CD8-positive, alpha-beta memory T cell (primary cell): ENCODE data around the gene RRP1B. TPM values are rescaled to one million over a fixed set of nuclear protein-coding genes. Genes with fewer than 3 reads are reported as not detected.

Source experiments
- CTCF ChIA-PET: fragments of 350-600 bp; sonication (Branson Sonifier 250); formaldehyde crosslinking; loops from one replicate; lab custom pipeline; 2021; ENCODE audit warnings: antibody characterized with exemption; lab: Charles Lee
- POLR2A ChIA-PET: fragments of 350-600 bp; sonication (Branson Sonifier 250); formaldehyde crosslinking; loops from one replicate; lab custom pipeline; 2021; ENCODE audit warnings: antibody characterized with exemption; lab: Charles Lee
- DNase-seq, 5 donors: peaks; one replicate each; pipeline versions ENCODE4 v3.0.0 to v3.0.0-alpha.2; 2020 to 2022; ENCODE audit warnings: mixed read lengths in 1 of 5
- H3K27ac ChIP-seq: one replicate; pipeline ENCODE4 v1.7.0; 2013; ENCODE audit warnings: low read depth, mild to moderate bottlenecking, low read length, moderate library complexity
- H3K27me3 ChIP-seq: 2 replicates; pipeline ENCODE4 v1.7.0; 2013; ENCODE audit warnings: low read length, mild to moderate bottlenecking; ENCODE audit not compliant: insufficient read depth, poor library complexity, severe bottlenecking
- H3K36me3 ChIP-seq: 2 replicates; pipeline ENCODE4 v1.7.0; 2013; ENCODE audit warnings: mild to moderate bottlenecking, low read length, moderate library complexity; ENCODE audit not compliant: insufficient read depth
- H3K4me1 ChIP-seq: 2 replicates; pipeline ENCODE4 v1.7.0; 2013; ENCODE audit warnings: mild to moderate bottlenecking, low read length, moderate library complexity; ENCODE audit not compliant: insufficient read depth
- H3K4me3 ChIP-seq: 2 replicates; pipeline ENCODE4 v1.7.0; 2013; ENCODE audit warnings: mild to moderate bottlenecking, low read length
- H3K9me3 ChIP-seq: 2 replicates; pipeline ENCODE4 v1.7.0; 2013; ENCODE audit warnings: mild to moderate bottlenecking, low read length
- H3K27ac Mint-ChIP-seq, 8 donors: one replicate each; pipeline ENCODE4 v1.8.0; 2020 to 2021; ENCODE audit warnings: mixed read lengths in 8 of 8, mild to moderate bottlenecking in 6 of 8, inconsistent platforms in 3 of 8, moderate library complexity in 3 of 8
- H3K27me3 Mint-ChIP-seq, 2 donors: one replicate each; pipeline ENCODE4 v1.8.0; 2020 to 2021; ENCODE audit warnings: mixed read lengths in 2 of 2, mild to moderate bottlenecking in 1 of 2, moderate library complexity in 1 of 2
- H3K36me3 Mint-ChIP-seq, 3 donors: one replicate each; pipeline ENCODE4 v1.8.0; 2020 to 2021; ENCODE audit warnings: mixed read lengths in 3 of 3, inconsistent platforms in 1 of 3, mild to moderate bottlenecking in 1 of 3
- H3K4me1 Mint-ChIP-seq, 3 donors: one replicate each; pipeline ENCODE4 v1.8.0; 2020 to 2021; ENCODE audit warnings: mixed read lengths in 3 of 3, inconsistent platforms in 1 of 3, mild to moderate bottlenecking in 1 of 3
- H3K4me3 Mint-ChIP-seq, 7 donors: one replicate each; pipeline ENCODE4 v1.8.0; 2020 to 2021; ENCODE audit warnings: mixed read lengths in 7 of 7, mild to moderate bottlenecking in 6 of 7, moderate library complexity in 4 of 7, inconsistent platforms in 2 of 7
- H3K9me3 Mint-ChIP-seq, 5 donors: one replicate each; pipeline ENCODE4 v1.8.0; 2020 to 2022; ENCODE audit warnings: mixed read lengths in 5 of 5, mild to moderate bottlenecking in 3 of 5, moderate library complexity in 2 of 5, inconsistent platforms in 1 of 5
- polyA plus RNA-seq: library from polyadenylated mRNA; unstranded; fragments of 300-500 nt; fragmentation: Illumina TruSeq; gene quantifications from one replicate; pipeline ENCODE4 v1.2.3, GENCODE V29; 2021
- total RNA-seq, 2 experiments: library from RNA; stranded (reverse); gene quantifications; one replicate each; pipeline ENCODE4 v1.2.3, GENCODE V29; 2021

Gene RRP1B
- total and polyA plus RNA-seq, 3 experiments from 2014 or later: 43.6 to 94.3 (median 92.6) TPM

GRCh38 chr21:43654806-43655489 is 4.4 kb upstream of the RRP1B start:
- H3K9me3 ChIP-seq: no peaks in the 10 kb centered on the region
- Mint-ChIP-seq H3K27ac (peak overlapping the region in 4 of 8 donors; percentile 4 to 90 (median 20)), H3K36me3 (peaks cover 0 to 2% (median 0%) of the 10 kb centered on the region in 3 donors), H3K9me3 (no peaks in the 10 kb centered on the region), H3K4me3 (peak overlapping the region in 1 of 7 donors; percentile 67), H3K27me3 (peaks cover 0 to 2% of the 10 kb centered on the region in 2 donors), H3K4me1 (peaks cover 6 to 7% (median 7%) of the 10 kb centered on the region in 3 donors)
- H3K27me3 ChIP-seq: no peaks in the 10 kb centered on the region
- peaks cover 10% of the 10 kb centered on the region for H3K4me1 ChIP-seq
- POLR2A ChIA-PET: no interaction called here
- H3K36me3 ChIP-seq: no peaks in the 10 kb centered on the region
- no peak overlapping the region for H3K27ac ChIP-seq
- CTCF ChIA-PET: no interaction called here
- DNase-seq: no peak
- H3K4me3 ChIP-seq: no peak overlapping the region

GRCh38 chr21:43657355-43658087 is 1.8 kb upstream of the RRP1B start:
- Histone ChIP-seq H3K4me1 (peaks cover 26% of the 10 kb centered on the region), H3K36me3 (no peaks in the 10 kb centered on the region), H3K4me3 (no peak overlapping the region), H3K27me3 (no peaks in the 10 kb centered on the region), H3K9me3 (no peaks in the 10 kb centered on the region), H3K27ac (no peak overlapping the region)
- H3K4me3 Mint-ChIP-seq: peak overlapping the region in 6 of 7 donors; percentile 19 to 82 (median 46)
- POLR2A ChIA-PET: no interaction called here
- H3K27ac Mint-ChIP-seq: peak overlapping the region in 4 of 8 donors; percentile 66 to 79 (median 75)
- CTCF ChIA-PET: no interaction called here
- peaks cover 0 to 19% (median 3%) of the 10 kb centered on the region in 3 donors for H3K36me3 Mint-ChIP-seq
- H3K9me3 Mint-ChIP-seq: no peaks in the 10 kb centered on the region
- no peaks in the 10 kb centered on the region for H3K27me3 Mint-ChIP-seq
- H3K4me1 Mint-ChIP-seq: peaks cover 29 to 32% (median 30%) of the 10 kb centered on the region in 3 donors
- no peak for DNase-seq

GRCh38 chr21:43658088-43658741 is 1.1 kb upstream of the RRP1B start:
- Histone ChIP-seq H3K4me1 (peaks cover 32% of the 10 kb centered on the region), H3K36me3 (no peaks in the 10 kb centered on the region), H3K9me3 (no peaks in the 10 kb centered on the region), H3K4me3 (no peak overlapping the region), H3K27me3 (no peaks in the 10 kb centered on the region), H3K27ac (no peak overlapping the region)
- Mint-ChIP-seq H3K4me3 (peak overlapping the region in 4 of 7 donors; percentile 28 to 73 (median 56)), H3K27ac (peak overlapping the region in 1 of 8 donors; percentile 34), H3K27me3 (no peaks in the 10 kb centered on the region), H3K9me3 (no peaks in the 10 kb centered on the region), H3K36me3 (peaks cover 0 to 26% (median 3%) of the 10 kb centered on the region in 3 donors), H3K4me1 (peaks cover 36 to 39% (median 36%) of the 10 kb centered on the region in 3 donors)
- CTCF ChIA-PET: no interaction called here
- POLR2A ChIA-PET: no interaction called here
- no peak for DNase-seq

- peak overlapping the region; percentile 40 to 96 (median 78) for H3K4me3 Mint-ChIP-seq
- ChIA-PET CTCF (interaction anchor here (0.9 kb wide), 1 partner anchor 12 kb away, joined by 3 read pairs; no protein-coding TSS in a partner anchor), POLR2A (interaction anchor here (0.5 kb wide), 1 partner anchor 99 kb away, joined by 4 read pairs; no protein-coding TSS in a partner anchor)
- H3K36me3 ChIP-seq: no peaks in the 10 kb centered on the region
- no peaks in the 10 kb centered on the region for H3K9me3 ChIP-seq
- H3K9me3 Mint-ChIP-seq: no peaks in the 10 kb centered on the region
- H3K4me1 Mint-ChIP-seq: peaks cover 36 to 40% (median 39%) of the 10 kb centered on the region in 3 donors
- H3K4me3 ChIP-seq: peak overlapping the region; percentile 100
- H3K27ac ChIP-seq: peak overlapping the region; percentile 95
- H3K27ac Mint-ChIP-seq: peak overlapping the region; percentile 84 to 95 (median 90)
- H3K4me1 ChIP-seq: peaks cover 32% of the 10 kb centered on the region
- peaks cover 0 to 27% (median 3%) of the 10 kb centered on the region in 3 donors for H3K36me3 Mint-ChIP-seq
- H3K27me3 Mint-ChIP-seq: no peaks in the 10 kb centered on the region
- H3K27me3 ChIP-seq: no peaks in the 10 kb centered on the region
- DNase-seq: no peak
Observed at GRCh38 chr21:43658769-43659135, 608 bp upstream of the RRP1B start.

GRCh38 chr21:43662286-43662685 is 2.9 kb downstream of the RRP1B start:
- Histone ChIP-seq H3K4me3 (no peak overlapping the region), H3K9me3 (no peaks in the 10 kb centered on the region), H3K27me3 (no peaks in the 10 kb centered on the region), H3K36me3 (peaks cover 12% of the 10 kb centered on the region), H3K27ac (no peak overlapping the region), H3K4me1 (peaks cover 43% of the 10 kb centered on the region)
- DNase-seq: no peak
- CTCF ChIA-PET: no interaction called here
- Mint-ChIP-seq H3K36me3 (peaks cover 5 to 52% (median 14%) of the 10 kb centered on the region in 3 donors), H3K27me3 (no peaks in the 10 kb centered on the region), H3K4me3 (peak overlapping the region in 2 of 7 donors; percentile 22 to 92), H3K4me1 (peaks cover 56 to 65% (median 64%) of the 10 kb centered on the region in 3 donors), H3K27ac (peak overlapping the region in 5 of 8 donors; percentile 58 to 92 (median 76)), H3K9me3 (no peaks in the 10 kb centered on the region)
- POLR2A ChIA-PET: no interaction called here

- POLR2A ChIA-PET: no interaction called here
- CTCF ChIA-PET: no interaction called here
- H3K4me1 ChIP-seq: peaks cover 43% of the 10 kb centered on the region
- H3K9me3 ChIP-seq: no peaks in the 10 kb centered on the region
- H3K27me3 ChIP-seq: no peaks in the 10 kb centered on the region
- H3K27me3 Mint-ChIP-seq: no peaks in the 10 kb centered on the region
- H3K4me3 Mint-ChIP-seq: peak overlapping the region in 4 of 7 donors; percentile 22 to 69 (median 50)
- peaks cover 12% of the 10 kb centered on the region for H3K36me3 ChIP-seq
- DNase-seq: no peak
- H3K4me3 ChIP-seq: no peak overlapping the region
- H3K9me3 Mint-ChIP-seq: no peaks in the 10 kb centered on the region
- peaks cover 60 to 71% (median 68%) of the 10 kb centered on the region in 3 donors for H3K4me1 Mint-ChIP-seq
- H3K27ac ChIP-seq: no peak overlapping the region
- H3K36me3 Mint-ChIP-seq: peaks cover 5 to 55% (median 14%) of the 10 kb centered on the region in 3 donors
- H3K27ac Mint-ChIP-seq: peak overlapping the region; percentile 26 to 92 (median 57)
Observed at GRCh38 chr21:43663033-43663432, 3.7 kb downstream of the RRP1B start.

GRCh38 chr21:43664358-43664757 is 5.0 kb downstream of the RRP1B start:
- Histone ChIP-seq H3K27me3 (no peaks in the 10 kb centered on the region), H3K4me3 (no peak overlapping the region), H3K4me1 (peaks cover 33% of the 10 kb centered on the region), H3K36me3 (peaks cover 12% of the 10 kb centered on the region), H3K9me3 (no peaks in the 10 kb centered on the region), H3K27ac (no peak overlapping the region)
- POLR2A ChIA-PET: no interaction called here
- Mint-ChIP-seq H3K9me3 (no peaks in the 10 kb centered on the region), H3K27ac (peak overlapping the region in 2 of 8 donors; percentile 4 to 74), H3K4me1 (peaks cover 58 to 72% (median 64%) of the 10 kb centered on the region in 3 donors), H3K4me3 (no peak overlapping the region), H3K27me3 (no peaks in the 10 kb centered on the region), H3K36me3 (peaks cover 5 to 59% (median 14%) of the 10 kb centered on the region in 3 donors)
- DNase-seq: no peak
- CTCF ChIA-PET: no interaction called here
